Mesodermal cell (in vitro differentiated cells): ENCODE results near the gene ERCC8. TPM values are rescaled to one million over a fixed set of nuclear protein-coding genes. Genes with fewer than 3 reads are reported as not detected.
"Not testable (repeated sequence)": the region's sequence is repeated elsewhere in the genome, so short reads cannot be mapped to it uniquely, and the experiment has no call there.

ENCODE experiments used
- H3K27ac ChIP-seq: 2 replicates; pipeline ENCODE4 v1.7.0; 2013; ENCODE audit warnings: mild to moderate bottlenecking, low read depth, low read length, moderate library complexity; ENCODE audit not compliant: severe bottlenecking
- H3K36me3 ChIP-seq: 2 replicates; pipeline ENCODE4 v1.7.1; 2013; ENCODE audit warnings: mild to moderate bottlenecking, low read length, moderate library complexity; ENCODE audit not compliant: control insufficient read depth, insufficient read depth
- H3K4me1 ChIP-seq: one replicate; pipeline ENCODE4 v1.7.1; 2013; ENCODE audit warnings: mild to moderate bottlenecking, low read length; ENCODE audit not compliant: insufficient read depth, control insufficient read depth, poor library complexity, severe bottlenecking
- H3K4me3 ChIP-seq: 2 replicates; pipeline ENCODE4 v1.7.0; 2013; ENCODE audit warnings: low read length, control low read depth, mild to moderate bottlenecking; ENCODE audit not compliant: insufficient read depth, poor library complexity, severe bottlenecking; ENCODE audit errors: extremely low read depth
- H3K9me3 ChIP-seq: 2 replicates; pipeline ENCODE4 v1.7.1; 2013; ENCODE audit warnings: mild to moderate bottlenecking, low read length, moderate library complexity; ENCODE audit not compliant: control insufficient read depth
- WGBS, 2 experiments: methylation state at CpG; one replicate each; pipeline ENCODE4 v1.1.5; 2013; ENCODE audit warnings: missing lambda C conversion rate in 2 of 2; ENCODE audit not compliant: insufficient coverage in 2 of 2; 5-methylcytosine and 5-hydroxymethylcytosine counted together
- polyA plus RNA-seq, 2 experiments: library from polyadenylated mRNA; stranded (reverse); fragments of 50-300 nt; gene quantifications; one replicate each; pipeline ENCODE4 v1.2.3, GENCODE V29; 2013

The ERCC8 gene, protein sequence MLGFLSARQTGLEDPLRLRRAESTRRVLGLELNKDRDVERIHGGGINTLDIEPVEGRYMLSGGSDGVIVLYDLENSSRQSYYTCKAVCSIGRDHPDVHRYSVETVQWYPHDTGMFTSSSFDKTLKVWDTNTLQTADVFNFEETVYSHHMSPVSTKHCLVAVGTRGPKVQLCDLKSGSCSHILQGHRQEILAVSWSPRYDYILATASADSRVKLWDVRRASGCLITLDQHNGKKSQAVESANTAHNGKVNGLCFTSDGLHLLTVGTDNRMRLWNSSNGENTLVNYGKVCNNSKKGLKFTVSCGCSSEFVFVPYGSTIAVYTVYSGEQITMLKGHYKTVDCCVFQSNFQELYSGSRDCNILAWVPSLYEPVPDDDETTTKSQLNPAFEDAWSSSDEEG
- 15.9 TPM for polyA plus RNA-seq (2013, experiment 1 of 2)
- polyA plus RNA-seq (2013, experiment 2 of 2) = 19.4 TPM

DNA sequence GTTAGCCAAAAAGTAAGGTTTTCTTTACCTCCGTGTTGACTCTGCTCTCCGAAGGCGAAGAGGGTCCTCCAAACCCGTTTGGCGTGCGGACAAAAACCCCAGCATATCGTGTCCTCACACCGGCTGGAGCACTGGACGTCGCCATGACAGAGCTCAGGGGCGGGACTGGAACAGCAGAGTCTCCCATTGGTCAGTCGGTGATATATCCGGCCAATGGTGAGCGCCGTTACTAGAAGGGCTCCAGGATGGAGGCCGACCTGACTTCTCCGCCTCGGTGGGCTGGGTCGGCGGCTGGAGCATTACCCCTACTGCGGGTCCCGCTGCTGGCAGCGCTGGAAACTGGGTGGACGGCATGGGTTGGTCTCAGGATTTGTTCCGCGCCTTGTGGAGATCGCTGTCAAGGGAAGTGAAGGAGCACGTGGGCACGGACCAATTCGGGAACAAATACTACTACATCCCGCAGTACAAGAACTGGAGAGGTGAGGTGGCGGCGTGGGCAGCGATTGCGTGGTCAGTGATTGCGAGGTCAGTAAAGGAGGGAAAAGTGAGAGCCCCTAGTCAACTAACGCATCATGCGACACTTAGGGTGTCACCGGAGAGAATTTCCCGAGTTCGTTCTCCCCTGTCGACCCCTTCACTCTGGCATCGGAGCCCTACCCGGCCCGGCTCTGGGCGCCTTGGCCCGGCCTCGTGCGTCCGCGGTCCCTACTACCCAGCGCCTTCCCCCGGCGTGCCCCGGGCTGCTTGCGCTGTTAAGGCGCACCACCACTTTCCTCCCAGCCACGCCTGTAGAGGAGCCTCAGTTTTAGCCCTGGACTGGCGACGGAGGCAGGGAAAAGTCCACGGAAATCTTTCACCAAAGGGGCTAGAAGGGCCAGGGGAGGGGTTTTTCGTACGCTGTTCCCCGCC lies at the start of gene ERCC8, which contains the start of gene NDUFAF2:
ERCC8 (minus strand) TSS at position 167 of the 909 bp plus-strand sequence; CDS start at position 105, 62 bp downstream.
NDUFAF2 (plus strand) TSS at position 302 of the 909 bp plus-strand sequence; CDS start at position 353, 51 bp downstream.
- H3K4me3 ChIP-seq = peak within 1 kb of the TSS; percentile 68
- WGBS, 2 experiments = 0 to 2% methylated on average over 46 to 48 of the region's 64 CpGs

DNA sequence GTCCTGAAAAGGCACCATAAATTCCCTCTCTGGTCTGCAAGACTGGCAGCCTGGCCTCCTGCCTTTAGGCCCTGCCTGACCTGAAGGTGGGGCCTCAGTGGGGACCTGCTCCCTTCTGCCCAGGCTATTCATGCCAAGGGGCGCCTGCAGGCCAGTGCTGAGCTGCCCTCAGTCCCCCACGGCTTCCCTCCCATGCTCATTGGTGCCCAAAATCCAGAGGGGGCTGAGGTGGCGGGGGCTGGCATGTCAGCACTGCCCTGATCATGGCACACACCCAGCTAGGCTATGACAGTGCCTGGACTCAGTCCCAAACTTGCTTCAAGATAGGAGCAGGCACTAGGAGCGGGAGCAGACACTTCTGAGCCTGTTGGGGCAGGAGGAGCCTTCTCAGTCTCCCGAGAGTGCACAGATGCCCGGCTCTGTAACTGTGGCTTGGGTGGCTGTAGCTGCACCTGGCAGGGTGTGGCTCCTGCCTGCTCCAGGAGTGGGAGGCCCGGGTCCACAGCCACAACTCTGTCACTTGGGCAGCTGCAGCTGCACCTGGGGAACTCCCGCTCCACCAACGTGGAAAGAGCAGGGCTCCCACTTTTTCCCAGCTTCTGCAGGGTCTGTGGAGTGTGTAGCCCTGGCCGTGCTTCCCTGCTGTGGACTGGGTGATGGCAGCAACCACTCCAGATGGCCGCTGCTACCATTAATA lies 49.2 kb upstream of the ERCC8 start:
- peaks cover 13% of the 10 kb centered on the region for H3K9me3 ChIP-seq
- H3K36me3 ChIP-seq = no peaks in the 10 kb centered on the region
- WGBS, 2 experiments = 86 to 88% methylated on average over 8 to 10 of the region's 11 CpGs
- no peak overlapping the region for H3K4me3 ChIP-seq
- no peaks in the 10 kb centered on the region for H3K4me1 ChIP-seq
- no peak overlapping the region for H3K27ac ChIP-seq

More for the DNA sequence above, at the start of gene ERCC8, which contains the start of gene NDUFAF2:
- Histone ChIP-seq H3K9me3 (no peaks in the 10 kb centered on the region), H3K4me1 (peaks cover 7% of the 10 kb centered on the region), H3K27ac (peak within 1 kb of the TSS; percentile 57), H3K36me3 (no peaks in the 10 kb centered on the region)

DNA sequence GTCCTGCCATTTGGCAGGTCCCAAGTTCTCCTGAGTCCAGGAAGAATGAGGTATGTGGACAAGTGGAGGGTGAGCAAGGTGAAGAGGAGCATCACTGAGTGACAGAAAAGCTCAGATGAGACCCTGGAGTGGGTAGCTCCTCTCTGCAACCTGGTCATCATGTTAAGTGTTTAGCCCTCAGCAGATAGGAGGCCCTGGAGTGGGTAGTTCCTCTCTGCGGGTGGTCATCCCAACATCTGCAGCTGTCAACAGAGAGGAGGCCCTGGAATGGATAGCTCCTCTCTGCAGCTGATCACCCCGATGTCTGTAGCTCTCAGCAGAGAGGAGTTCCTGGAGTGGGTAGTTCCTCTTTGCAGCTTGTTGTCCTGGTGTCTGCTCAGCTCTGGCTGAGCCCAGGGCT lies 48.6 kb upstream of the ERCC8 start:
- Histone ChIP-seq H3K9me3 (peaks cover 13% of the 10 kb centered on the region), H3K4me3 (no peak overlapping the region), H3K4me1 (no peaks in the 10 kb centered on the region), H3K36me3 (no peaks in the 10 kb centered on the region), H3K27ac (no peak overlapping the region)
- 80 to 100% methylated on average over 1 to 2 of the region's 2 CpGs for WGBS, 2 experiments

DNA sequence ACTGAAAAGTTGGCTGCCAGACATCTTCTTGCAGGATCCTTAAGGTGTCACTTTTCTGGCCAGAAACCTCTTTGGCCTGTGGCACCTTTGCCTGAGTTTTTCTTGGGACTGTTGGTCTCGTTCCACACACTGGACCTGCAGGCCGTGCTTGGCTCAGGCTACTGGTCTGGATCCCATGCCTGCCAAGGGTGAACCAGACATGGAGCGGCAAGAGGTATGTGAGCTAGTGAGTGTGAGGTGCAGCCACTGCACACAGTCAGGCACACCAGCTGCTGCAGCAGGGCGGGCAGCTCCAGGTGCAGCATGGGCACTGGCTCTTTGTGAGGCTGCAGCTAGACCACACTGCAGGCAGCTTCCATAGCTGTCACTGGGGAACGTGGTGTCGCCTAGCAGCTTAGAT lies 48.0 kb upstream of the ERCC8 start:
- H3K36me3 ChIP-seq = no peaks in the 10 kb centered on the region
- 91 to 98% methylated on average over 6 of the region's 6 CpGs for WGBS, 2 experiments

DNA sequence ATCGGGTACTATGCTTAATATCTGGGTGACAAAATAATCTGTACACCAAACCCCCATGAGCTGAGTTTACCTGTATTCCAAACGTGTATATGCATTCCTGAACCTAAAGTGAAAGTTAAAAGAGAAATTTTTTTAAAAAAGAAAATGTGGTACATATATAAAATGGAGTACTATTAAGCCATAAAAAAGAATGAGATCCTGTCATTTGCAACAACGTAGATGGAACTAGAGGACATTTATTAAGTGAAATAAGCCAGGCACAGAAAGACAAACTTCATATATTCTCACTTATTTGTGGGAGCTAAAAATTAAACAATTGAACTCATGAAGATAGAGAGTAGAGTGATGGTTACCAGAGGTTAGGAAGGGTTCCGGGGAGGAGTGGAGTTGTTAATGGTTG lies 44.9 kb upstream of the ERCC8 start:
- WGBS, 2 experiments = 100% methylated on average over 1 of the region's 4 CpGs; no CpG with 5 or more reads in 1 of the 2 experiments
- Histone ChIP-seq H3K4me3 (no peak overlapping the region), H3K4me1 (no peaks in the 10 kb centered on the region), H3K27ac (no peak overlapping the region), H3K36me3 (no peaks in the 10 kb centered on the region), H3K9me3 (peaks cover 17% of the 10 kb centered on the region)

More for the DNA sequence above, 48.0 kb upstream of the ERCC8 start:
- H3K4me3 ChIP-seq = no peak overlapping the region
- H3K27ac ChIP-seq = no peak overlapping the region
- peaks cover 13% of the 10 kb centered on the region for H3K9me3 ChIP-seq
- H3K4me1 ChIP-seq = no peaks in the 10 kb centered on the region

DNA sequence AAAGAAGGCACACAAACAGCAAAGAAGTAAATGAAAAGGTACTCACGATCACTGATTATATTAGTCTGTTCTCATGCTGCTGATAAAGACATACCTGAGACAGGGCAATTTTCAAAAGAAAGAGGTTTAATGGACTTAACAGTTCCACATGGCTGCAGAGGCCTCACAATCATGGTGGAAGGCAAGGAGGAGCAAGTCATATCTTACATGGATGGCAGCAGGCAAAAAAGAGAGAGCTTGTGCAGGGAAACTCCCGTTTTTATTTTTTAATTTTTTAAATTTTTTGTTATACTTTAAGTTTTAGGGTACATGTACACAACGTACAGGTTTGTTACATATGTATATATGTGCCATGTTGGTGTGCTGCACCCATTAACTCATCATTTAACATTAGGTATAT lies 37.3 kb upstream of the ERCC8 start:
- H3K4me3 ChIP-seq, H3K36me3 ChIP-seq, H3K9me3 ChIP-seq, H3K4me1 ChIP-seq, H3K27ac ChIP-seq: not testable (repeated sequence)
- WGBS, 2 experiments = 100% methylated on average over 1 to 2 of the region's 3 CpGs

DNA sequence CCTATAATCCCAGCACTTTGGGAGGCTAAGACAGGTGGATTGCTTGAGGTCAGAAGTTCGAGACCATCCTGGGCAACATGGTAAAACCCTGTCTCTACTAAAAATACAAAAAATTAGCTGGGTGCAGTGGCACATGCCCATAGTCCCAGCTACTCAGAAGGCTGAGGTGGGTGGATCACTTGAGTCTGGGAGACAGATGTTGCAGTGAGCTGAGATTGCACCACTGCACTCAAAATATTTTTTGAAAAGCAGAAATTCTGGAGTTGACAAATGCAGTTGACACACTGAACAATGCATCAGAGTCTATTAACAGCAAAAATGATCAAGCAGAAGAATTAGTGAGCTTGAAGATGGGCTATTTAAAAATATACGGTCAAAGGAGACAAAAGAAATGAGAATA lies 35.6 kb upstream of the ERCC8 start:
- no peak overlapping the region for H3K4me3 ChIP-seq
- H3K4me1 ChIP-seq = no peaks in the 10 kb centered on the region
- WGBS, 2 experiments = 80 to 100% methylated on average over 1 to 2 of the region's 2 CpGs
- no peaks in the 10 kb centered on the region for H3K9me3 ChIP-seq
- no peak overlapping the region for H3K27ac ChIP-seq
- no peaks in the 10 kb centered on the region for H3K36me3 ChIP-seq

DNA sequence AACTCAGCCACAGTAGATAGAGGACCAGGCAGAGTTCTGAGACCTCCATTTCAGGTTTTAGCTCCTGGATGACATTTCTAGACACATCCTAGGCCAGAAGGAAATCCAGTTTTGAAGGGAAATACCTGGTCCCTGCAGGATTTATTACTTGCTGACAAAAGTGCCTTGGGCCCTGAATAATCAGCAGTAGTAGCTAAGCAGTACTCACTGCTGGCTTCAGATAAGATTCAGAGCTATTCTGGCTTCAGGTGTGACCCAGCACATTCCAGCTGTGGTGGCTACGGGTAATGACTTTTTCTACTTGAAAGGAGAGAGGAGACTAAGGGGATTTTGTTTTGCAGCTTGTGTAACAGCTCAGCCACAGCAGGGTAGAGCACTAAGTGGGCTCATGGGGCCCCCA lies 34.1 kb upstream of the ERCC8 start:
- Histone ChIP-seq H3K36me3 (no peaks in the 10 kb centered on the region), H3K9me3 (no peaks in the 10 kb centered on the region), H3K4me1 (no peaks in the 10 kb centered on the region), H3K27ac (no peak overlapping the region), H3K4me3 (no peak overlapping the region)
- 90% methylated on average over 1 of the region's 1 CpG; no CpG with 5 or more reads in 1 of the 2 experiments for WGBS, 2 experiments

DNA sequence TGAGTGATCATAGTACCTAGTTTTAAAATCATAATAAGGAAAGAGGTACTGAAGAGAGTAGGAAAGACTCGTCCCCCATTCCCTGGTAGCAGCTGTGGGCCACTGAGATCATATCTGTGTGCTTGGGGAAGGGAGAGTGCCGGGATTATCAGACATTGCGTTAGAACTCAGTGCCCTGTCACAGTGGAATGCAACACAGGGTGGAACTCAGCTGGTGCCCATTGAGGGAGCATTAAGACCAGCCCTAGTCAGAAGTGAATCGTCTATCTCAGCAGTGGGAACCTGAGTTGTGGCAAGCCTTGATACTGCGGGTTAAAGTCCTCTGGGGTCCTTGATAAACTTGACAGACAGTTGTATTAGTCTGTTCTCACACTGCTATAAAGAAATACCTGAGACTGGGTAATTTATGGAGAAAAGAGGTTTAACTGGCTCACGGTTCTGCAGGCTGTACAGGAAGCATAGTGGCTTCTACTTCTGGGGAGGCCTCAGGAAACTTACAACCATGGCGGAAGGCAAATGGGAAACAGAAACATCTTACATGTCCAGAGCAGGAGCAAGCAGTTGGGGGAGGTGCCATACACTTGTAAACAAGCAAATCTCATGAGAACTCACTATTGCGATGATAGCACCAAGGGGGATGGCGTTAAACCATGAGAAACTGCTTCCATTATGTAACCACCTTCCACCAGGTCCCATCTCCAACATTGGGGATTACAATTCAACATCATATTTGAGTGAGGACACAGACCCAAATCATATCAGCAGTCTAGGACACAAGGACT lies 33.3 kb upstream of the ERCC8 start:
- H3K27ac ChIP-seq = no peak overlapping the region
- no peaks in the 10 kb centered on the region for H3K9me3 ChIP-seq
- no peaks in the 10 kb centered on the region for H3K4me1 ChIP-seq
- 85 to 94% methylated on average over 7 of the region's 9 CpGs for WGBS, 2 experiments
- H3K4me3 ChIP-seq = no peak overlapping the region
- H3K36me3 ChIP-seq = no peaks in the 10 kb centered on the region
